HG03342 (cell line): ENCODE results near the gene TTPAL.
"Not testable (repeated sequence)": the region's sequence is repeated elsewhere in the genome, so short reads cannot be mapped to it uniquely, and the experiment has no call there.

ENCODE experiments used
- ATAC-seq: cut with Tn5 transposase; IDR thresholded peaks from one replicate; pipeline ENCODE4 v1.9.1; 2021; ENCODE audit warnings: mild to moderate bottlenecking, moderate library complexity; ENCODE audit not compliant: unreplicated experiment

The TTPAL gene

DNA sequence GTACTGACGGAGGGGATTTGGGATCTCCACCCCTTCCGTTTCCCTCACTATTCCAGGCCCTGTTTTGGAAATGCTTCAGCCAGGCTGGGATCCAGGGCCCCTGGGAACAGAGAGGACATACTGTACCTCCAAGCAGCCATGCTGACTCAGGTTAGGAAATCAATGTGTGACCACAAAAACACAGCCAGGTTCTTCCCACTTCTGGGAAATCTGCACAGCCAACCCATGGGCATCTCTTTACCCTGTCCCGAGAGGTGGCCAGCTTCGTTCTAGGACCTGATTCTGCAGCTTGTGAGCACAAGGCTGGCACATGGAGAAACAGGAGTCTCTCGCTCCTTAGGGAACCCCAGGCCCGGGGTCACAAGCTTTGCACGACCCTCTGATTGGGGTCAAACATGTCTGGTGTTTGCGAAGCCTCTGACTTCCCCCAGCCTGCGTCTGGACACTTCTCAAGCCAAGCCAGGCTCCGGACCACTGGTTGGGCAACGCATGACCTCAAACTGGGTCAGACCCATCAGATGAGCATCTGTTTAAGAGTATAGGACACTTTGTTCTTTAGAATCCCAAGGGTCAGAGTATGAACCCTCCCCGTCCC is 8.3 kb upstream of the TTPAL start:
- no peak for ATAC-seq

DNA sequence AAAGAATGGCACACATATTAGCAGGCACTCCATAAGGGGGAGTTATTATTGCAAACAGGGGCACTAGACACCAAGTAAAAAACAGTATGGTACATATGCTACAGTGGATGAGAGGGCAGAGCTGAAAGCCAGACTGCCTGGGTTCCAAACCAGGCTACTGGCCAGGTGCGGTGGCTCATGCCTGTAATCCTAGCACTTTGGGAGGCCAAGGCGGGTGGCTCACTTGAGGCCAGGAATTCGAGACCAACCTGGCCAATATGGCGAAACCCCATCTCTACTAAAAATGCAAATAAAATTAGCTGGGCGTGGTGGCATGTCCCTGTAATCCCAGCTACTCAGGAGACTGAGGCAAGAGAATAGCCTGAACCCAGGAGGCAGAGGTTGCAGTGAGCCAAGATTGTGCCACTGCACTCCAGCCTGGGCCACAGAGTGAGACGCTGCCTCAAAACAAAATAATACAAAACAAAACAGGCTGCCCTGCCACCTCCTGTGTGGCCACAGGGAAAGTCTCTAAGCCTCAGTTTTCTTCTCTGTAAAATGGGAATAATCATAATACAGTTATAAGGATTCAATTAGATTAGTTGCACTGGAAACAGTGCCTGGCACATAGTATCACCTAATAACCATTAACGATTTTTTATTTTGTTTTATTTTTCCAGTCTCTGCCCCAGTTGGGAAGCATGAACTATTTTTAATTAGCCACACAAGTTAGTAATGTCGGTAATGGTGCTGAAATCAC is 7.5 kb upstream of the TTPAL start:
- no peak for ATAC-seq

GRCh38 chr20:44470327-44470726 is 5.3 kb upstream of the TTPAL start:
- ATAC-seq, result no peak

GRCh38 chr20:44471481-44471882 is 4.2 kb upstream of the TTPAL start:
- ATAC-seq, result no peak

- not testable (repeated sequence) for ATAC-seq
Observed at GRCh38 chr20:44472283-44472682, 3.4 kb upstream of the TTPAL start.

DNA sequence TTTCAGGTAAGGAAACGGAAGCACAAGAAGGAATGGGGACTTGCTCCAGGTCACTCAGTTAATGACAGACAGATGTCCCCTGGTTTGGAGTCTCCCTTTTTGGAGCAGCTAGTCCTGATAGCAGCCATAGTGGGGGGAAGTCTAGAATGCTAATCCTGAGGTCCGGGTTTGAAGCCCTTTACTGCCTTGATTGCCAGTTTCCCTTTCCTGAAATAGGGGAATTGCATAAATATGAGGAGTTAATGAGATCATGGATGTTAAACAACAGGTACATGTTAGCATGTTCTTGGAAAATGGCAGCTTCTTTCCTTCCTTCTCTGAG is 341 bp upstream of the TTPAL start:
- no peak for ATAC-seq

GRCh38 chr20:44477151-44477550 is 1.5 kb downstream of the TTPAL start:
- no peak for ATAC-seq

DNA sequence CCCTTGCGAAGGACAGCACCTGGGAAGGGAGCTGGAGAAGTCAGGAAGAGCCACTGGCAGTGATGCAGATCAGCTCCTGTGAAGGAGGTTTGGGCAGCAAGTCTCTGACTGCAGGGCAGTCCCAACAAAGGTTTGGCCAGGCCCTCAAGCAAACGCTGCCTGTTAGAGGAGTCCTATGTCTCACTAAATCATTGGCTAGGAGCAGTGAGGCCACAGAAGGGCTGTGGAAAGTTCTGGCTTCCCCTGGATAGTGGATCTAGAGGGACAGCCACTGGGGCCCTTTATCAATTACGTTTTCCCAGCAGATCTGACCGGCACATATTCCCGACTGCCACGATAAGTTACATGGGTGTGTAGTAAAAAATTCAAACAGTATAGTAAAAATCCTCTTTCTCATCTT is 2.5 kb downstream of the TTPAL start:
- ATAC-seq, result no peak

GRCh38 chr20:44479643-44480042 is 4.0 kb downstream of the TTPAL start:
- ATAC-seq, result no peak

DNA sequence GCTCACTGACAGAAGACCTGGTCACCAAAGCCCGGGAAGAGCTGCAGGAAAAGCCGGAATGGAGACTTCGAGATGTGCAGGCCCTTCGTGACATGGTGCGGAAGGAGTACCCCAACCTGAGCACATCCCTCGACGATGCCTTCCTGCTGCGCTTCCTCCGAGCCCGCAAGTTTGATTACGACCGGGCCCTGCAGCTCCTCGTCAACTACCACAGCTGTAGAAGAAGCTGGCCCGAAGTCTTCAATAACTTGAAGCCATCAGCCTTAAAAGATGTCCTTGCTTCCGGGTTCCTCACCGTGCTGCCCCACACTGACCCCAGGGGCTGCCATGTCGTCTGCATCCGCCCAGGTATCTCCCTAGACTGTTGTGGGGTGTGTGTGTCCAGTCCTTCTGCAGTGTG is 4.4 kb downstream of the TTPAL start:
- ATAC-seq, result no peak

DNA sequence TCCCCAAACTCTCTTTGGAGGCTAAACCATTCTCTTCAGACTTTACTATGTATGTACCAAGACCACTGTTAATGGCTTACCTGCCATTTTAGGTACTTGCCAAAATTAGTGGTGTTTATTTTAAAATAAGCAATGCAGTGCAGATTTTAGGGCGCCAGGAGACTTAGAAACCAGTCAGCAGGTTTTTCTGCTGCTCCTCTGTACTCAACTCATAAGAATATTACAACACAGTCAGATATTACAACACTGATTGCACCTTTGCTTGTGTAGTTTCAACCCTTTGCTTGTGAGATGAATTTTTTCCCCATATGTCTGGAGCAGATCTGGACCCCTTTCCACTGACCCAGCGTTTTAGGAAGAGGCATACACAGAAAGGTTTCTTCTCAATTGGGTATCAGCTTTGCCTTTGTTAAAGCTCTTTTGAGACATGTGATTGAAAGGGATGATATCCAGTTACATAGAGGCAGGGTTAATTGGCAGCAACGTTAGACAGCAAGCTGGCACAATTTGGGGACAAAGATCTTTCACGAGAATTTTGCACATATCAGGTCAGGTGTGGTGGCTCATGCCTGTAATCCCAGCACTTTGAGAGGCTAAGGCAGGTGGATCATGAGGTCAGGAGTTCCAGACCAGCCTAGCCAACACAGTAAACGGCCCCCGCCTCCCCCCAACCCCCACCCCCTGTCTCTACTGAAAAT is 6.2 kb downstream of the TTPAL start:
- no peak for ATAC-seq

- no peak for ATAC-seq
Observed at GRCh38 chr20:44483112-44483511, 7.4 kb downstream of the TTPAL start.

DNA sequence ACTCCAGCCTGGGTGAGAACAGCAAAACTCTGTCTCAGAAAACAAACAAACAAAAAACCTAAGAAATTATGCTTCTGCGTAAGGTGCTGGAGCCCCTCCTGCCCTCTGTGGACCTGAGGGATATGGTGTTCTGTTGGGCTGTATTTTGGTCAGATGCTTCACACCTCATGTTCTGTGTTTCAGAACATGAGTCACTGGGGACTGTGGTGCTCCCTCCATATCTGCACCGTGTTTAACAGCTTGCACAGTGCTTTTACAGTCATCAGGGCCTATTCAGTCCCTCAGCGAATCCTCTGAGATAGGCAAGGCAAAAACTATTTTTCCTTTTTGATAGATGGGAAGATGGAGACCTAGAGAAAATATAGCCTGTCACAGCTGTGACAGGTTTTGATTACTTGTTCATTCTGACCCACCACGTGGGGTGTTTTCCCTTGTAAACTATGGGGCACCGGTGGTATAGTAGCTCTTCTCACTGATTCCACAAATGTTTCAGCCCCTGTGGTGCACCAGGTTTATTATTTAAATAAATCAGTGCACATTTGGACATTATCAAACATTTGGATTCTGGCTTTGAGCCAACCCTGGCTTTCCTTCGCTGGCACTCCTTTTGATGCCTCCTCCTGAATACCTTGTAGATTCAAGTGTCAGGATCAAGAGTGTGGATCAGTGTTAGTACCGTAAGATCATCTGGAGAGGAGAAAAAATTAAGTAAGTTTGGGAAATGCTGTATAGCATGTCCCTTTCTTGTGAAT is 9.6 kb downstream of the TTPAL start:
- no peak for ATAC-seq

- no peak for ATAC-seq
Observed at GRCh38 chr20:44485830-44486198, 10.1 kb downstream of the TTPAL start.

DNA sequence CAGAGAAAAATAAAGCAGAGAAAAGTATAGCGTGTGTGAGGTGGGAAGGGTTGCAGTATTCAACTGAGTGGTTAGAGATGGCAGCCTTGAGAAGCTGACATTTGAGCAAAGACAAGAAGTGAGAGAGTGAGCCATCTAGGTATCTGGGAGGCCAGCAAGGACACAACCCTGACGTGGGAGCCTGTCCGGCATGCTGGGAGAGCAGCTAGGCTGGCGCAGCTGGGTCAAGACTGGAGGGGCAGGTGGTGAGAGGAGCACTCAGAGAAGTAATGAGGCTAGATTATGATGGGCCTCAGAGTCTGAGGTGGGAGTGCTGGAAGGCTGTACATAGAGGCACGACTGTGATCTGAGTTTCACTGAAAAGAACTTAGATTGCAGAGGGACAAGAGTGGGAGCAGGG is 12.9 kb downstream of the TTPAL start:
- ATAC-seq, result no peak

DNA sequence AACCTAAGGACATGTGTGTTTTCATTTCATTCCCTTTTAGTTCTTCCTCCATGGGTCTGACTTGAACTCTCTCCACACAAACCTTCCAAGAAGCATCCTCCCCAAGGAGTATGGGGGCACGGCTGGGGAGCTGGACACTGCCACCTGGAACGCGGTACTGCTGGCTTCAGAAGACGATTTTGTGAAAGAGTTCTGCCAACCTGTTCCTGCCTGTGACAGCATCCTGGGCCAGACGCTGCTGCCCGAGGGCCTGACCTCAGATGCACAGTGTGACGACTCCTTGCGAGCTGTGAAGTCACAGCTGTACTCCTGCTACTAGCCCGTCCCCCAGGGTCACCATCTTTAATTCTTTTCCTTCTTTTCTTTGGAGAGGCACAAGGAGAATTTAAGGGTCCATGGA is 13.5 kb downstream of the TTPAL start:
- ATAC-seq, result no peak

- no peak for ATAC-seq
Observed at GRCh38 chr20:44489931-44490330, 14.3 kb downstream of the TTPAL start.

DNA sequence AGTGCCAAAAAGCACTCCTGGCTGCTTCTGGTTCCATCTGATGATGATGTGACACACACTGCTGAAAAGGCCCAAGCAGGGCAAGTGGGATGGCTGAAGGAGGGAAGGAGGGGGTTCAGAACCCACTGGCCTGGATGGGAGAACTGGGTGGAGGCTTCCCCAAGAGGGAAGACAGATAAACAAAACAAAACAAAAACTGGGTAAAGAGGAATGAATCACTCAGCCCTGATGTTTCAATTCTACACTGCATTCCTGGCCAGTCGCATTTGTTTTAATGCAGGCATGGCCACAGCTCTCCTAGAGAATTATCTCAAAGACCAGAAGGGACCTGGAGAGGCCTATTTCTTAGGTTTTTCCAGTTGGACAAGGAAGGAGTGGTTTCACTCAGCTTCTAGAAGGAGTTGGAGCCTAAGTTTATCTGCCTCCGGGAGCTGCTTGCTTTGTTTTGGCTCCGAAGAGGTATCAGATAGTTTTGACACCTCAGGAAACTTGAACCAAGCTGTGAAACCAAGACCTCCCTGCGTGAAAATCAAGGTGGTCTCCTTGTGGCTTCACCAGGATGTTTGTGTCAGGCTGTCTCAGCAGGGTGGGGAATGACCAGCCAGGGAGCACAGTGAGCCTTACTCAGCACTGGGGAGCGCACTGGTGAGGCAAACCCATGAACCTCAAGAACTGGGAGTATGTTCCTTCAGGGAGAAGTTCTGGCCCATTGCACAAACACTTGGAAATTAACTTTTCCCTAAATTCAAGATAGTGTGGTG is 16.1 kb downstream of the TTPAL start:
- no peak for ATAC-seq

GRCh38 chr20:44494266-44494665 is 18.6 kb downstream of the TTPAL start:
- no peak for ATAC-seq

DNA sequence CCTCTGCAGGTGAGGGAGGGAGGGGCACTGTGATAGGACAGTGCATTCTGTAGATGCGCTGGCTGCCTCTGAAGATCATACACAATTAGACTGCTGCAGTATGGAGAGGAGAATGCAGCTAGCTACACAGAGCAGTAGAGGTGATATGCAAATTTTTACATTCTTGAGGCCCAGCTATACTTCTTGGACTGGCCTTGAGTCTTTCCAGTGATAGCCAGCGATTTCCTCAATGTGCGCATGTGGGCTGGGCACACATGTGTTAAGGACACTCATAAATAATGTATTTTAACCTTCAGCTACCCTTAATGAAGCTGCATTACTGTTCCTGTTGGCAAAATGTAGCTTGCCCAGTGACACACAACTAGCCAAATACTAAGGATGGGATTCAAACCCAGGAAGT is 19.0 kb downstream of the TTPAL start:
- ATAC-seq, result no peak

DNA sequence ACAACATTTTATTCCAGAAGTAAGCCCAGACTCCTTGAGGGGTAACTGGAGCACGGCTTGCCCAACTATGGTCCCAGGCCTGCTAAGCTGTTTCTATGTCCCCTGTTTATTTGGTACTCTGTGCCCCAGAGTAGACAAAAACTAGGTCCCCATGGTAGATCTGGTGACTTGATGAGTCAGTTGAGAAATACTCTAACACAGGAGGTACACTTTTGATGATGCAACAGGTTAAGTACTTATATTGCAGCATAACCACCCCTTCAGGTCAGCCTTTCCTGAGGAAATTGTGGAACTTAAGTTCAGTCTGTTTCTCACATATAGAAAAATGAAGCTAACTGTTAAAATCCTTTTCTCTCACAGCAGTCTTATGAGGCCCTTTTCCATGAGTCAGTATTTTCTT is 19.6 kb downstream of the TTPAL start:
- ATAC-seq, result no peak
